GM23248 (cell line): ENCODE measurements around the gene GRN.

ENCODE experiments used
- EZH2 ChIP-seq: fragments of 200-600 bp; sonication (generic); IDR thresholded peaks from 2 replicates; pipeline ENCODE4 v1.6.1; 2018; ENCODE audit warnings: antibody characterized with exemption, mild to moderate bottlenecking; ENCODE audit not compliant: insufficient read depth, poor library complexity, severe bottlenecking
- EZH2phosphoT487 ChIP-seq: fragments of 200-600 bp; sonication (generic); IDR thresholded peaks from 2 replicates; pipeline ENCODE4 v1.6.1; 2018; ENCODE audit warnings: antibody characterized with exemption, moderate library complexity, mild to moderate bottlenecking, low read depth; ENCODE audit not compliant: insufficient read depth

- TF ChIP-seq EZH2 (no peak), EZH2phosphoT487 (no peak)
Observed at GRCh38 chr17:44312396-44313104, 32.6 kb upstream of the GRN start.
